NCI-H446 treated with DMSO at 0.1 percent for 48 hours (cell line): ENCODE data around the gene FGF11.
"Not testable (repeated sequence)": the region's sequence is repeated elsewhere in the genome, so short reads cannot be mapped to it uniquely, and the experiment has no call there.

Source experiments
- DNase-seq: peaks from one replicate; lab custom pipeline; 2025; lab: John Stamatoyannopoulos, UW

The FGF11 gene

GRCh38 chr17:7479213-7480088 lies 40.1 kb downstream of the FGF11 start, which contains the start of gene ZBTB4:
Gene ZBTB4 (minus strand): TSS chr17:7479631. CDS start chr17:7466801, 12,830 bp downstream.
- DNase-seq: no peak

GRCh38 chr17:7480089-7480384 lies 40.7 kb downstream of the FGF11 start:
- DNase-seq: no peak

GRCh38 chr17:7481275-7481674 lies 42.0 kb downstream of the FGF11 start, which contains the start of gene SLC35G6:
Gene SLC35G6 (plus strand): TSS chr17:7481446. CDS start chr17:7481517, 71 bp downstream.
- DNase-seq: not testable (repeated sequence)

GRCh38 chr17:7481842-7482741 lies 42.8 kb downstream of the FGF11 start:
- DNase-seq: not testable (repeated sequence)

- DNase-seq: not testable (repeated sequence)
Observed at GRCh38 chr17:7482742-7483088, 43.4 kb downstream of the FGF11 start.

GRCh38 chr17:7483255-7484066 lies 44.1 kb downstream of the FGF11 start:
- peak; percentile 88 for DNase-seq

GRCh38 chr17:7484067-7484918 lies 45.0 kb downstream of the FGF11 start, which contains the start of gene POLR2A:
Gene POLR2A (plus strand): TSS chr17:7484366.
- peak; percentile 98 for DNase-seq

GRCh38 chr17:7484919-7485377 lies 45.6 kb downstream of the FGF11 start:
- no peak for DNase-seq

GRCh38 chr17:7486181-7486580 lies 46.9 kb downstream of the FGF11 start:
- no peak for DNase-seq

GRCh38 chr17:7490144-7490543 lies 50.8 kb downstream of the FGF11 start:
- DNase-seq: no peak

- no peak for DNase-seq
Observed at GRCh38 chr17:7491583-7491982, 52.3 kb downstream of the FGF11 start.

- no peak for DNase-seq
Observed at GRCh38 chr17:7493941-7494340, 54.6 kb downstream of the FGF11 start.
